Measurements from ENCODE around the gene SREK1. TPM values are rescaled to one million over a fixed set of nuclear protein-coding genes. Genes with fewer than 3 reads are reported as not detected.

Gene SREK1
- total RNA-seq, 1 experiment from 2014 or later = 38.4 TPM

DNA sequence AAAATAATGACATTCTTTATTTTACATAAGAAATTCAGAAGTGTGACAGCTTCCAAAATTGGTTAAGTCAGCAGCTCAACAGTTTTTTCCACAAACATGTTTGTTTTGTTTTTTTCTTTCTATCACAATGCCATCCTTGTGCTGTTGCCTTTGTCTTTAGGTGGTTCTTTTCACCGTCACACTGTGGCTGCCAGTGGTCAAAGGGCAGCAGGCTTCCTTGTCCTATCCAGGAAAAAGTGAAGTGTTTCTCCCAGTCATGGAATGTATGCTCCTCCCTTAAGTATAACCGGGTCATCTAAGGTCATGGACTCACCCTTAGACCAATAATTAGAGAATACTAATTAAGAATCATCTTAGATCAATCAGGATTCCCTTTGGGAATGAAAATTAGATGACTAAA, 87.4 kb downstream of the SREK1 start:
- Mint-ChIP-seq H3K27ac (no peak overlapping the region), H3K4me1 (peaks cover 25% of the 10 kb centered on the region), H3K4me3 (no peak overlapping the region), H3K9me3 (peaks cover 9% of the 10 kb centered on the region), H3K36me3 (no peaks in the 10 kb centered on the region), H3K27me3 (ENCODE audit: low read depth) (no peaks in the 10 kb centered on the region)
- CTCF ChIA-PET = no interaction called here
- no peak for TF ChIP-seq SMAD4 (CRISPR knock-in tag; IDR thresholded peaks at IDR 0.05)
- TF ChIP-seq, protein P1, sequence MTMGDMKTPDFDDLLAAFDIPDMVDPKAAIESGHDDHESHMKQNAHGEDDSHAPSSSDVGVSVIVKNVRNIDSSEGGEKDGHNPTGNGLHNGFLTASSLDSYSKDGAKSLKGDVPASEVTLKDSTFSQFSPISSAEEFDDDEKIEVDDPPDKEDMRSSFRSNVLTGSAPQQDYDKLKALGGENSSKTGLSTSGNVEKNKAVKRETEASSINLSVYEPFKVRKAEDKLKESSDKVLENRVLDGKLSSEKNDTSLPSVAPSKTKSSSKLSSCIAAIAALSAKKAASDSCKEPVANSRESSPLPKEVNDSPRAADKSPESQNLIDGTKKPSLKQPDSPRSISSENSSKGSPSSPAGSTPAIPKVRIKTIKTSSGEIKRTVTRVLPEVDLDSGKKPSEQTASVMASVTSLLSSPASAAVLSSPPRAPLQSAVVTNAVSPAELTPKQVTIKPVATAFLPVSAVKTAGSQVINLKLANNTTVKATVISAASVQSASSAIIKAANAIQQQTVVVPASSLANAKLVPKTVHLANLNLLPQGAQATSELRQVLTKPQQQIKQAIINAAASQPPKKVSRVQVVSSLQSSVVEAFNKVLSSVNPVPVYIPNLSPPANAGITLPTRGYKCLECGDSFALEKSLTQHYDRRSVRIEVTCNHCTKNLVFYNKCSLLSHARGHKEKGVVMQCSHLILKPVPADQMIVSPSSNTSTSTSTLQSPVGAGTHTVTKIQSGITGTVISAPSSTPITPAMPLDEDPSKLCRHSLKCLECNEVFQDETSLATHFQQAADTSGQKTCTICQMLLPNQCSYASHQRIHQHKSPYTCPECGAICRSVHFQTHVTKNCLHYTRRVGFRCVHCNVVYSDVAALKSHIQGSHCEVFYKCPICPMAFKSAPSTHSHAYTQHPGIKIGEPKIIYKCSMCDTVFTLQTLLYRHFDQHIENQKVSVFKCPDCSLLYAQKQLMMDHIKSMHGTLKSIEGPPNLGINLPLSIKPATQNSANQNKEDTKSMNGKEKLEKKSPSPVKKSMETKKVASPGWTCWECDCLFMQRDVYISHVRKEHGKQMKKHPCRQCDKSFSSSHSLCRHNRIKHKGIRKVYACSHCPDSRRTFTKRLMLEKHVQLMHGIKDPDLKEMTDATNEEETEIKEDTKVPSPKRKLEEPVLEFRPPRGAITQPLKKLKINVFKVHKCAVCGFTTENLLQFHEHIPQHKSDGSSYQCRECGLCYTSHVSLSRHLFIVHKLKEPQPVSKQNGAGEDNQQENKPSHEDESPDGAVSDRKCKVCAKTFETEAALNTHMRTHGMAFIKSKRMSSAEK (CRISPR knock-in tag; IDR thresholded peaks at IDR 0.05; ENCODE audit: borderline replicate concordance) = no peak
- no peak for TF ChIP-seq AR (CRISPR knock-in tag; IDR thresholded peaks at IDR 0.05)
- TF ChIP-seq, protein P2, sequence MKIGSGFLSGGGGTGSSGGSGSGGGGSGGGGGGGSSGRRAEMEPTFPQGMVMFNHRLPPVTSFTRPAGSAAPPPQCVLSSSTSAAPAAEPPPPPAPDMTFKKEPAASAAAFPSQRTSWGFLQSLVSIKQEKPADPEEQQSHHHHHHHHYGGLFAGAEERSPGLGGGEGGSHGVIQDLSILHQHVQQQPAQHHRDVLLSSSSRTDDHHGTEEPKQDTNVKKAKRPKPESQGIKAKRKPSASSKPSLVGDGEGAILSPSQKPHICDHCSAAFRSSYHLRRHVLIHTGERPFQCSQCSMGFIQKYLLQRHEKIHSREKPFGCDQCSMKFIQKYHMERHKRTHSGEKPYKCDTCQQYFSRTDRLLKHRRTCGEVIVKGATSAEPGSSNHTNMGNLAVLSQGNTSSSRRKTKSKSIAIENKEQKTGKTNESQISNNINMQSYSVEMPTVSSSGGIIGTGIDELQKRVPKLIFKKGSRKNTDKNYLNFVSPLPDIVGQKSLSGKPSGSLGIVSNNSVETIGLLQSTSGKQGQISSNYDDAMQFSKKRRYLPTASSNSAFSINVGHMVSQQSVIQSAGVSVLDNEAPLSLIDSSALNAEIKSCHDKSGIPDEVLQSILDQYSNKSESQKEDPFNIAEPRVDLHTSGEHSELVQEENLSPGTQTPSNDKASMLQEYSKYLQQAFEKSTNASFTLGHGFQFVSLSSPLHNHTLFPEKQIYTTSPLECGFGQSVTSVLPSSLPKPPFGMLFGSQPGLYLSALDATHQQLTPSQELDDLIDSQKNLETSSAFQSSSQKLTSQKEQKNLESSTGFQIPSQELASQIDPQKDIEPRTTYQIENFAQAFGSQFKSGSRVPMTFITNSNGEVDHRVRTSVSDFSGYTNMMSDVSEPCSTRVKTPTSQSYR (CRISPR knock-in tag; IDR thresholded peaks at IDR 0.05) = no peak
- TF ChIP-seq OVOL2 (CRISPR knock-in tag; IDR thresholded peaks at IDR 0.05; ENCODE audit: borderline replicate concordance) = no peak
- TF ChIP-seq SMAD3 (CRISPR knock-in tag; IDR thresholded peaks at IDR 0.05; ENCODE audit: borderline replicate concordance) = no peak
- no peak for TF ChIP-seq KAT7 (CRISPR knock-in tag; IDR thresholded peaks at IDR 0.05; ENCODE audit: borderline replicate concordance)
- TF ChIP-seq HMGA2 (CRISPR knock-in tag; IDR thresholded peaks at IDR 0.05) = no peak
- TF ChIP-seq, protein P3, sequence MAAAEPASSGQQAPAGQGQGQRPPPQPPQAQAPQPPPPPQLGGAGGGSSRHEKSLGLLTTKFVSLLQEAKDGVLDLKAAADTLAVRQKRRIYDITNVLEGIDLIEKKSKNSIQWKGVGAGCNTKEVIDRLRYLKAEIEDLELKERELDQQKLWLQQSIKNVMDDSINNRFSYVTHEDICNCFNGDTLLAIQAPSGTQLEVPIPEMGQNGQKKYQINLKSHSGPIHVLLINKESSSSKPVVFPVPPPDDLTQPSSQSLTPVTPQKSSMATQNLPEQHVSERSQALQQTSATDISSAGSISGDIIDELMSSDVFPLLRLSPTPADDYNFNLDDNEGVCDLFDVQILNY (CRISPR knock-in tag; IDR thresholded peaks at IDR 0.05) = no peak
- TF ChIP-seq MXD4 (CRISPR knock-in tag; IDR thresholded peaks at IDR 0.05; ENCODE audit: borderline replicate concordance) = no peak
- DNase-seq (ENCODE audit: low spot score) (no peak), ATAC-seq (no peak)
- POLR2A ChIA-PET = no interaction called here

DNA sequence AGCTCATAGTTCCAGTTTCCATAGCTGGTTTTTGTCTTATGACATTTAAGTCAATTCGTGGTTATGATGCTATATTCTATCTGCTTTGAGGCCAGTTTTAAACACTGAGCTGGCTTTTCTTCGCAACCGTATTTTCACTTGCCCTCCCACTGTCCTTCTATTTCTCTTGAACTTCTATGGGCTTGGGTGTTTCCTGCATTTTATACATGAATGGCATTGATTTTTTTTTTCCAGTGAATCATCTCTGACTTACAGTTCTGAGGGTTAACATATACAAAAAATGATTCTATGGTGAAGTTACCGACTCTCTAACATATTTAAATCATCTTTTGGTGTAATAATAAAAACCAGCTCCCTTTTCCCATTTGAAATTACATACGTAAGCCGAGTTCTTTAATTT, 88.2 kb downstream of the SREK1 start:
- ATAC-seq = no peak
- no peaks in the 10 kb centered on the region for H3K27me3 Mint-ChIP-seq (ENCODE audit: low read depth)

More for the DNA sequence above, 88.2 kb downstream of the SREK1 start:
- Mint-ChIP-seq H3K36me3 (no peaks in the 10 kb centered on the region), H3K9me3 (peaks cover 3% of the 10 kb centered on the region), H3K4me3 (no peak overlapping the region), H3K27ac (peak overlapping the region; percentile 57), H3K4me1 (peaks cover 25% of the 10 kb centered on the region)
- CTCF ChIA-PET = interaction anchor here (1.2 to 1.7 kb wide), 2 partner anchors 18 to 74 kb away, joined by 3 to 7 read pairs; no protein-coding TSS in a partner anchor
- POLR2A ChIA-PET = no interaction called here
- DNase-seq (ENCODE audit: low spot score) = no peak
- no peak for TF ChIP-seq JAZF1 (CRISPR knock-in tag; IDR thresholded peaks at IDR 0.05)
- no peak for TF ChIP-seq CREM (CRISPR knock-in tag; IDR thresholded peaks at IDR 0.05)
- TF ChIP-seq RELA (CRISPR knock-in tag; IDR thresholded peaks at IDR 0.05; ENCODE audit: borderline replicate concordance) = no peak
